H9 (cell line): ENCODE measurements around the gene ZBTB8OS. TPM values are rescaled to one million over a fixed set of nuclear protein-coding genes. Genes with fewer than 3 reads are reported as not detected.

ENCODE experiments used
- DNase-seq: peaks from one replicate; pipeline ENCODE4 v3.0.0-alpha.2; 2017
- H2AFZ ChIP-seq: one replicate; pipeline ENCODE4 v1.6.1; 2013; ENCODE audit warnings: mild to moderate bottlenecking, low read length, control low read depth, moderate library complexity
- H2AK5ac ChIP-seq: 2 replicates; pipeline ENCODE4 v1.6.1; 2013; ENCODE audit warnings: low read length, control low read depth, mixed read lengths; ENCODE audit not compliant: insufficient read length
- H2BK120ac ChIP-seq: one replicate; pipeline ENCODE4 v1.6.1; 2013; ENCODE audit warnings: low read depth, mild to moderate bottlenecking, low read length, control low read depth, inconsistent platforms; ENCODE audit not compliant: poor library complexity, severe bottlenecking
- H2BK12ac ChIP-seq: 2 replicates; pipeline ENCODE4 v1.6.1; 2013; ENCODE audit warnings: low read length, control low read depth, mixed read lengths, low read depth; ENCODE audit not compliant: insufficient read length
- H2BK15ac ChIP-seq: 2 replicates; pipeline ENCODE4 v1.6.1; 2013; ENCODE audit warnings: low read depth, low read length, control low read depth
- H2BK20ac ChIP-seq: one replicate; pipeline ENCODE4 v1.6.1; 2013; ENCODE audit warnings: low read depth, mild to moderate bottlenecking, low read length, control low read depth, inconsistent platforms; ENCODE audit not compliant: poor library complexity, severe bottlenecking
- H2BK5ac ChIP-seq: 2 replicates; pipeline ENCODE4 v1.6.1; 2013; ENCODE audit warnings: low read length, control low read depth, mixed read lengths; ENCODE audit not compliant: insufficient read length
- H3K14ac ChIP-seq: 2 replicates; pipeline ENCODE4 v1.6.1; 2013; ENCODE audit warnings: low read length, control low read depth; ENCODE audit not compliant: insufficient read depth
- H3K18ac ChIP-seq: 2 replicates; pipeline ENCODE4 v1.6.1; 2013; ENCODE audit warnings: low read depth, mild to moderate bottlenecking, mixed read lengths, low read length, control low read depth; ENCODE audit not compliant: insufficient read length
- H3K23ac ChIP-seq: 2 replicates; pipeline ENCODE4 v1.6.1; 2013; ENCODE audit warnings: low read length, control low read depth, mixed read lengths, low read depth; ENCODE audit not compliant: insufficient read length
- H3K23me2 ChIP-seq: 2 replicates; pipeline ENCODE4 v1.6.1; 2013; ENCODE audit warnings: low read depth, mild to moderate bottlenecking, mixed read lengths, low read length, control low read depth; ENCODE audit not compliant: insufficient read length, poor library complexity, severe bottlenecking
- H3K27ac ChIP-seq: 2 replicates; pipeline ENCODE4 v1.5.1; 2013; ENCODE audit warnings: low read length, control low read depth, mixed read lengths, low read depth; ENCODE audit not compliant: insufficient read length
- H3K27me3 ChIP-seq: 2 replicates; pipeline ENCODE4 v1.6.1; 2013; ENCODE audit warnings: low read length, control low read depth, inconsistent platforms; ENCODE audit not compliant: insufficient read depth
- H3K4ac ChIP-seq: 2 replicates; pipeline ENCODE4 v1.6.1; 2013; ENCODE audit warnings: low read depth, mild to moderate bottlenecking, control low read depth, inconsistent platforms, low read length, moderate library complexity
- H3K4me1 ChIP-seq: 2 replicates; pipeline ENCODE4 v1.6.1; 2013; ENCODE audit warnings: low read length, control low read depth, inconsistent platforms; ENCODE audit not compliant: insufficient read depth
- H3K4me2 ChIP-seq: 2 replicates; pipeline ENCODE4 v1.6.1; 2013; ENCODE audit warnings: low read length, control low read depth, mixed read lengths; ENCODE audit not compliant: insufficient read length, insufficient read depth
- H3K56ac ChIP-seq: 2 replicates; pipeline ENCODE4 v1.6.1; 2013; ENCODE audit warnings: low read depth, mild to moderate bottlenecking, mixed read lengths, low read length, control low read depth; ENCODE audit not compliant: insufficient read length
- H3K79me1 ChIP-seq: 2 replicates; pipeline ENCODE4 v1.6.1; 2013; ENCODE audit warnings: low read depth, mild to moderate bottlenecking, moderate library complexity, low read length, control low read depth, inconsistent platforms; ENCODE audit not compliant: insufficient read depth, poor library complexity, severe bottlenecking
- H3K79me2 ChIP-seq: 2 replicates; pipeline ENCODE4 v1.6.1; 2013; ENCODE audit warnings: low read length, control low read depth, inconsistent platforms; ENCODE audit not compliant: insufficient read depth
- H3K9ac ChIP-seq: 2 replicates; pipeline ENCODE4 v1.6.1; 2013; ENCODE audit warnings: low read length, control low read depth, mixed read lengths; ENCODE audit not compliant: insufficient read length; ENCODE audit errors: extremely low read depth
- H3K9me3 ChIP-seq: one replicate; pipeline ENCODE4 v1.6.1; 2013; ENCODE audit warnings: low read depth, low read length, inconsistent platforms; ENCODE audit not compliant: control insufficient read depth
- H3T11ph ChIP-seq: one replicate; pipeline ENCODE4 v1.6.1; 2013; ENCODE audit warnings: mild to moderate bottlenecking, low read length, control low read depth, inconsistent platforms
- H4K20me1 ChIP-seq: one replicate; pipeline ENCODE4 v1.6.1; 2013; ENCODE audit not compliant: control insufficient read depth, insufficient read length, insufficient read depth
- H4K5ac ChIP-seq: 2 replicates; pipeline ENCODE4 v1.6.1; 2013; ENCODE audit warnings: low read depth, mild to moderate bottlenecking, mixed read lengths, low read length, control low read depth; ENCODE audit not compliant: insufficient read length
- H4K8ac ChIP-seq: replicated peaks from 2 replicates; pipeline ENCODE4 v1.6.1; 2013; ENCODE audit warnings: low read length, control low read depth, mixed read lengths, low read depth; ENCODE audit not compliant: insufficient read length
- H4K91ac ChIP-seq: 2 replicates; pipeline ENCODE4 v1.6.1; 2013; ENCODE audit warnings: low read depth, mild to moderate bottlenecking, moderate library complexity, mixed read lengths, low read length, control low read depth; ENCODE audit not compliant: insufficient read length
- H3K27ac Mint-ChIP-seq, 3 experiments: 2 replicates in 2 of 3; 3 replicates in 1 of 3; pipeline ENCODE4 v1.8.0; 2020 to 2021; ENCODE audit warnings: mixed read lengths in 3 of 3, mild to moderate bottlenecking in 1 of 3, moderate library complexity in 1 of 3
- H3K27me3 Mint-ChIP-seq: 2 replicates; pipeline ENCODE4 v1.8.0; 2021; ENCODE audit warnings: low read depth, mild to moderate bottlenecking, moderate library complexity, mixed read lengths
- H3K36me3 Mint-ChIP-seq, 3 experiments: 2 replicates in 2 of 3; 3 replicates in 1 of 3; pipeline ENCODE4 v1.8.0; 2020 to 2021; ENCODE audit warnings: low read depth in 3 of 3, mixed read lengths in 3 of 3; ENCODE audit not compliant: insufficient read depth in 1 of 3
- H3K4me1 Mint-ChIP-seq, 2 experiments: 2 replicates each; pipeline ENCODE4 v1.8.0; 2020; ENCODE audit warnings: mixed read lengths in 2 of 2
- H3K4me3 Mint-ChIP-seq, 2 experiments: 2 replicates in 1 of 2; 3 replicates in 1 of 2; pipeline ENCODE4 v1.8.0; 2020 to 2021; ENCODE audit warnings: mild to moderate bottlenecking in 2 of 2, mixed read lengths in 2 of 2, moderate library complexity in 1 of 2
- H3K9me3 Mint-ChIP-seq, 2 experiments: 2 replicates in 1 of 2; 3 replicates in 1 of 2; pipeline ENCODE4 v1.8.0; 2020; ENCODE audit warnings: mild to moderate bottlenecking in 2 of 2, mixed read lengths in 2 of 2, moderate library complexity in 1 of 2
- WGBS: extraction: QIAGEN DNeasy Blood & Tissue Kit; methylation state at CpG from one replicate; pipeline ENCODE4 v1.1.7; 2013; ENCODE audit warnings: missing lambda C conversion rate, low lambda C conversion rate, mixed read lengths; ENCODE audit not compliant: insufficient read length; ENCODE audit errors: extremely low coverage; 5-methylcytosine and 5-hydroxymethylcytosine counted together
- total RNA-seq: library from RNA; stranded (reverse); gene quantifications from 2 replicates; pipeline ENCODE4 v1.2.1, GENCODE V29; 2021
- TF ChIP-seq, protein P1 (sequence below): fragments of 200-600 bp; sonication (generic); conservative IDR thresholded peaks from 3 replicates; pipeline ENCODE4 v1.8.0; 2021; ENCODE audit warnings: antibody characterized with exemption, mild to moderate bottlenecking

Gene ZBTB8OS
- total RNA-seq, 1 experiment from 2014 or later, result 59.4 TPM

DNA sequence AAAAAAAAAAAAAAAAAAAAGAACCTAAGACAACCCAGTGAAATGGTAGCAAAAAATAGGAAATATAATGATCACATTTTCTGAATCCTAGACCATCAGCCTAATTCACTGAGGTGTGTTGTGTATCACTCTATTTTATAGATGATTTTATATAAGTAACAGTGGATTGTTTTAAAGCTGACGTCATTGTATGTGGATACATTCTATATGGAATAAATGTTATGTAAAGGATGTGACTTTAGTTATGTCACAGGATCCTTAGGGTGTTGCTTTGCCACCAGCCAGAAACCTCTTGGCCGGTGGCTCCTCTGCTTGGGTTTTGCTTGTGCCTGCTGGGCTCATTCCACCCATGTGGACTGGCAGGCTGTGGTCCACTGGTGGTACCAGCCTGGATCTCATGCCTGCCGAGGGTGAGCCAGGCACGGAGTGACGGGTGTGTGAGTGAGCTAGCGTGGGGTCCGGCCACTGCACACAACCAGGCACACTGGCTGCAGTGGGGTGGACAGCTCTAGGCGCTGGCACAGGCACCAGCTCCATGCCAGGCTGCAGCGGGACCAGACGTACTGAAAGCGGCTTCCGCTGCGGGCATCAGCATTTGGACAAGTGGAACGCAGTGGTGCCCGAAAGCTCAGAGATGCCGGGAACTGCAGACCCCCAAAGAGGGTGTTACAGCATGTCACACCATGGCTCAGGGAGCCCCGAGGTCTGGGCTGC, 44.5 kb downstream of the ZBTB8OS start:
- Histone ChIP-seq H3K27ac (no peak overlapping the region), H4K8ac (no peak overlapping the region), H3K4me1 (no peaks in the 10 kb centered on the region), H2BK20ac (no peak overlapping the region), H3K9me3 (no peaks in the 10 kb centered on the region), H3K23me2 (no peaks in the 10 kb centered on the region), H2BK12ac (no peak overlapping the region), H3K23ac (no peak overlapping the region), H4K20me1 (no peaks in the 10 kb centered on the region), H3K27me3 (no peaks in the 10 kb centered on the region), H3K4me2 (no peak overlapping the region), H2AK5ac (no peak overlapping the region), H2BK5ac (no peak overlapping the region), H2AFZ (no peak overlapping the region), H3K79me1 (no peaks in the 10 kb centered on the region), H3T11ph (no peak overlapping the region), H4K5ac (no peak overlapping the region), H3K4ac (no peak overlapping the region), H2BK120ac (no peak overlapping the region), H4K91ac (no peak overlapping the region), H3K14ac (no peak overlapping the region), H3K9ac (no peak overlapping the region), H2BK15ac (no peak overlapping the region), H3K18ac (no peak overlapping the region), H3K79me2 (no peaks in the 10 kb centered on the region), H3K56ac (no peak overlapping the region)
- H3K4me3 Mint-ChIP-seq, result no peak overlapping the region
- H3K9me3 Mint-ChIP-seq, result no peaks in the 10 kb centered on the region
- TF ChIP-seq, protein P1, sequence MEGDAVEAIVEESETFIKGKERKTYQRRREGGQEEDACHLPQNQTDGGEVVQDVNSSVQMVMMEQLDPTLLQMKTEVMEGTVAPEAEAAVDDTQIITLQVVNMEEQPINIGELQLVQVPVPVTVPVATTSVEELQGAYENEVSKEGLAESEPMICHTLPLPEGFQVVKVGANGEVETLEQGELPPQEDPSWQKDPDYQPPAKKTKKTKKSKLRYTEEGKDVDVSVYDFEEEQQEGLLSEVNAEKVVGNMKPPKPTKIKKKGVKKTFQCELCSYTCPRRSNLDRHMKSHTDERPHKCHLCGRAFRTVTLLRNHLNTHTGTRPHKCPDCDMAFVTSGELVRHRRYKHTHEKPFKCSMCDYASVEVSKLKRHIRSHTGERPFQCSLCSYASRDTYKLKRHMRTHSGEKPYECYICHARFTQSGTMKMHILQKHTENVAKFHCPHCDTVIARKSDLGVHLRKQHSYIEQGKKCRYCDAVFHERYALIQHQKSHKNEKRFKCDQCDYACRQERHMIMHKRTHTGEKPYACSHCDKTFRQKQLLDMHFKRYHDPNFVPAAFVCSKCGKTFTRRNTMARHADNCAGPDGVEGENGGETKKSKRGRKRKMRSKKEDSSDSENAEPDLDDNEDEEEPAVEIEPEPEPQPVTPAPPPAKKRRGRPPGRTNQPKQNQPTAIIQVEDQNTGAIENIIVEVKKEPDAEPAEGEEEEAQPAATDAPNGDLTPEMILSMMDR, result no peak
- no peak overlapping the region for H3K27ac Mint-ChIP-seq
- peaks cover 0 to 3% (median 3%) of the 10 kb centered on the region in 3 experiments; a peak in 3 of 7 replicates for H3K36me3 Mint-ChIP-seq
- no peak for DNase-seq
- no peaks in the 10 kb centered on the region for H3K4me1 Mint-ChIP-seq
- WGBS, result no CpG with 5 or more reads among the region's 17 CpGs
- H3K27me3 Mint-ChIP-seq, result no peaks in the 10 kb centered on the region
